ENCODE data around the gene EIF3I.

The EIF3I gene

DNA sequence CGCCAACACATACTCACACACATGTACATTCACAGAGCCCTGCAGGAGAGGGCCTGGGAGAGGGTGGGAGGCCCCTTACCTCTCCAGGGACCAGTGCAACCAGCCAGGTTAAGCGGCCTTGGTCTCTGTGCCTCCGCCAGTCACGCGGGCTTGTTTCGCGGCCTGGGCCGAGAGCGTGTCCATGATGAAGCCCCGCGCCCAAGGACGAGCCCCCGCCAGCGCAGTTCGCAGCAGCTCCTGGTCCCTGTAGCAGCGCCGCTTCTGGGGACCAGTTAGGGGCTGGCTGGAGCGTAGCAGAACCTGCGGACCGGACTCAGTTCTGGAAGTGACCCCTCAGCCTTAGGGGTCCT, 17.6 kb downstream of the EIF3I start:
- TF ChIP-seq POLR2AphosphoS5 (IDR thresholded peaks at IDR 0.05; ENCODE audit: low read depth, low read length) (no peak), POLR2A (IDR thresholded peaks at IDR 0.05; ENCODE audit: low read depth, low read length) (no peak), TAF1 (IDR thresholded peaks at IDR 0.05; ENCODE audit: borderline replicate concordance, low read depth, low read length) (no peak)
- DNase-seq (ENCODE audit: insufficient read length), result no peak
- no peak for FAIRE-seq

DNA sequence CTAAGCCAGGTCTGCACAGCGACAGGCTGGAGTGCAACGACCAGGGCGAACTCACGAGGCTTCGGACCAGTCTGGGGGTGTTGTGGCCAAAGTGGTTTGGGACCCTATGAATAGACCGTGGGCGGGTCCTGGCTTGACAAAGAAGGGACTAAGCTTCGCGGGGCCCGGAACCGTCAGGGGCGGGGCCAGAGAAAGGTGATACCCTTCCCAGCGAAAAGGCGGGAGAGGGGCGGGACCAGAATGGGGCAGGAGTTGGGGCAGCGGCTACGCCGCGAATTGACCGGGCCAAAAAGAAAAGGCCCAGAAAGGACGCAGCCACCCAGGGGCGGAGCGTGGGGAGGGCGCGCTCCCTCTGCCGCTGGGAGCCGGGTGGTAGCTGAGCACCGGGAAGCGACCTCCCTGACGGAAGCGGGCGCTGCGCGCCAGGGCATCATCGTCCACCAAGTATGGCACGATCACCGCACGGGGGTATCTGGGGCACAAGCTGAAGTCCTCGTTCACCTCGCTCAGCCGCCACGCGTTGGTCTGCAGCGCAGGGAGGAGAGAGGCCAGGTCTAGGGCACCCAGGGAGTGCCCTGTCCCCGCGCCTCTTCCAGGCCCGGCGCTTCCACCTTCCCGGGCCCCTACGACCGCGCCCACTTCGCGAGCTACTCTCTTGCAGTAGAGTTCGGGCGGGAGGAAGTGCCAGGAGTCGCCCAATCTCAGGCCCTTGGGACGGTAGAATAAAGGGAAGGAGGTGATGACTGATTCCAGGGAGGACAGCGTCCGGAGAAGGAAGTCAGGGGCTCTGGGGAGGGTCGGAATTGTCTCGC, 18.1 kb downstream of the EIF3I start:
- DNase-seq (ENCODE audit: insufficient read length) (no peak), FAIRE-seq (peak; percentile 48)
- TF ChIP-seq TAF1 (IDR thresholded peaks at IDR 0.05; ENCODE audit: borderline replicate concordance, low read depth, low read length) (no peak), POLR2AphosphoS5 (IDR thresholded peaks at IDR 0.05; ENCODE audit: low read depth, low read length) (no peak), POLR2A (IDR thresholded peaks at IDR 0.05; ENCODE audit: low read depth, low read length) (no peak)

GRCh38 chr1:32241001-32241763, 19.0 kb downstream of the EIF3I start:
- FAIRE-seq, result peak; percentile 62
- TF ChIP-seq POLR2A (IDR thresholded peaks at IDR 0.05; ENCODE audit: low read depth, low read length) (no peak), POLR2AphosphoS5 (IDR thresholded peaks at IDR 0.05; ENCODE audit: low read depth, low read length) (no peak), TAF1 (IDR thresholded peaks at IDR 0.05; ENCODE audit: borderline replicate concordance, low read depth, low read length) (no peak)
- DNase-seq (ENCODE audit: insufficient read length), result peak; percentile 60

DNA sequence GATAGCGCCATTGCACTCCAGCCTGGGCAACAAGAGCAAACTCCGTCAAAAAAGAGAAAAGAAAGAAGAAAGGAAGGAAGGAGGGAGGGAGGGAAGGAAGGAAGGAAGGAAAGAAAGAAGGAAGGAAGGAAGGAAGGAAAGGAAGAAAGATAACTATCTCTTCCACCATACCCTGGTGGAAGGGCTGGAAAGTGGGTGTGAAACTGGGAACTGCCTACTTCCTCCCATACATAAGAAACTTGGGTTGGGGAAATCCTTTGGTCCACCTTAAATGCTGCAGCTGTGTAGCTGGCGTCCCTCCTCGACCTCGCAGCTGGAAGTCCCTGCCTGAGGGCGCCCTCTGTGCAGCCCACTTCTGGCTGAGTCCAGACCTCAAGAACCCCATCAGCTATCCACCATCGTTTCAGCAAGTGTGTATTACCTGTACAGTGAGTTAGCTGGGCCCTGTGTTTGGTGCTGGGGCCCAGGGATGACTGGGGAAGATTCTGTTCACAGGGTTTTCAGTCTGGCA, 20.2 kb downstream of the EIF3I start:
- no peak for TF ChIP-seq TAF1 (IDR thresholded peaks at IDR 0.05; ENCODE audit: borderline replicate concordance, low read depth, low read length)
- TF ChIP-seq POLR2A (IDR thresholded peaks at IDR 0.05; ENCODE audit: low read depth, low read length), result no peak
- TF ChIP-seq POLR2AphosphoS5 (IDR thresholded peaks at IDR 0.05; ENCODE audit: low read depth, low read length), result no peak
- DNase-seq (ENCODE audit: insufficient read length) (no peak), FAIRE-seq (peak; percentile 53)

DNA sequence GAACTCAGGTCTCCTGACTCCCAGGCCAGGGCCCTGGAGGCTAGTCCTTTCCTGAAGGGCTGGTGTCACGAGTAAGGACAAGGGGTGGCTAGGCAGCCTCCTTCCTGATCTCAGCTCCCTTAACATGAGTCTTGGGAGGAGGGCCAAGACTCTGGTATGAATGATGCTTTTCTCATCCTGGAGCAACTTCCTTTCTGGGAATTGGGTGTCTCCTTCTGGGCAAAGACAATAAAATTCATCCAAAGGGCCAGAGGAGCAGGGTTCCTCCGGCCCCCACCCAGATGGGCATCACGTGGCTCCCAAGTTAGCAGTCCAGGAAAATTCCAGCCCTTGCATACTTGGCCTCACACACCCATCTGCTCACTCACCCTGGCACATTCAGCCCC, 24.7 kb downstream of the EIF3I start, which contains the start of gene FAM167B:
Gene FAM167B (plus strand): TSS at position 335 of the 386 bp plus-strand sequence. CDS start 200 bp downstream, outside the sequence.
- DNase-seq (ENCODE audit: insufficient read length), result no peak
- no peak for TF ChIP-seq TAF1 (IDR thresholded peaks at IDR 0.05; ENCODE audit: borderline replicate concordance, low read depth, low read length)
- no peak for TF ChIP-seq POLR2AphosphoS5 (IDR thresholded peaks at IDR 0.05; ENCODE audit: low read depth, low read length)
- no peak for TF ChIP-seq POLR2A (IDR thresholded peaks at IDR 0.05; ENCODE audit: low read depth, low read length)
- FAIRE-seq, result no peak

GRCh38 chr1:32247452-32247851, 25.2 kb downstream of the EIF3I start:
- FAIRE-seq (no peak), DNase-seq (ENCODE audit: insufficient read length) (no peak)
- no peak for TF ChIP-seq TAF1 (IDR thresholded peaks at IDR 0.05; ENCODE audit: borderline replicate concordance, low read depth, low read length)
- TF ChIP-seq POLR2A (IDR thresholded peaks at IDR 0.05; ENCODE audit: low read depth, low read length), result no peak
- TF ChIP-seq POLR2AphosphoS5 (IDR thresholded peaks at IDR 0.05; ENCODE audit: low read depth, low read length), result no peak

- TF ChIP-seq TAF1 (IDR thresholded peaks at IDR 0.05; ENCODE audit: borderline replicate concordance, low read depth, low read length), result no peak
- DNase-seq (ENCODE audit: insufficient read length), result peak; percentile 80
- FAIRE-seq, result peak; percentile 89
Observed at GRCh38 chr1:32247983-32248889, 26.0 kb downstream of the EIF3I start.

DNA sequence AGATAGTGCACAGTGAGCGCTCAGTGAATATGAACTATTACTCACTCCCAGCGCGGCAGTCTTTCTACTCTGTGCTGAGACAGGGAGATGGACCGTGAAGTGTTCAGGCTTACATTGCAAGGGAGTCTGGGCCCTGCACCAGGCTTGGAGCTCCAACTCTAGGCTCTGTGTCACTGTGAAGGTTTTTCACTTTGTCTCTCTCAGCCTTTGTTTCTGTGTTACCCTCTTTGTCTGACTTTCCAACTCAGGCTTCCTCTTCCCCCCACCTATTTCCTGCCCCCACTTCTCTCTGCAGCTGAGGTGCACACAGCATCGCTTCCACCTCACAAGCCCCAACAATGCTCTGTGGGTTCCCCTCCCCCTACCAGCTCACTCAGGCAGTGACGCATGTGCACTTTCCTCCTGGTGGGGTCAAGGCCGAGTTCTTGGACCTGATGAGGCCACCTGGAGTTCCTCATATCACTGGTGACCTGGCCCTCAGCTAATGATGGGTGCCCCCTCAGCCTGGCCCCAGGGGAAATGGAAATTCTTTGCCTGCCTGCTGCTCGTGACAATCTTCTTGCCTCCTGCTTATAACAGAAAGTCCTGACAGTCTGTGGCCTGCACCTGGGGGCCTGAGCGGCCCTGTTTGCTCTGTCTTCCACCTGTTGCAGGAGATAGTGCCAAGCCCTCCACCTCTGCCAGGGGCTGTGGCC, 27.8 kb downstream of the EIF3I start:
- DNase-seq (ENCODE audit: insufficient read length) (peak; percentile 78), FAIRE-seq (peak; percentile 97)
- TF ChIP-seq TAF1 (IDR thresholded peaks at IDR 0.05; ENCODE audit: borderline replicate concordance, low read depth, low read length), result no peak
- peak; percentile 83 for TF ChIP-seq POLR2A (IDR thresholded peaks at IDR 0.05; ENCODE audit: low read depth, low read length)
- TF ChIP-seq POLR2AphosphoS5 (IDR thresholded peaks at IDR 0.05; ENCODE audit: low read depth, low read length), result peak; percentile 88

DNA sequence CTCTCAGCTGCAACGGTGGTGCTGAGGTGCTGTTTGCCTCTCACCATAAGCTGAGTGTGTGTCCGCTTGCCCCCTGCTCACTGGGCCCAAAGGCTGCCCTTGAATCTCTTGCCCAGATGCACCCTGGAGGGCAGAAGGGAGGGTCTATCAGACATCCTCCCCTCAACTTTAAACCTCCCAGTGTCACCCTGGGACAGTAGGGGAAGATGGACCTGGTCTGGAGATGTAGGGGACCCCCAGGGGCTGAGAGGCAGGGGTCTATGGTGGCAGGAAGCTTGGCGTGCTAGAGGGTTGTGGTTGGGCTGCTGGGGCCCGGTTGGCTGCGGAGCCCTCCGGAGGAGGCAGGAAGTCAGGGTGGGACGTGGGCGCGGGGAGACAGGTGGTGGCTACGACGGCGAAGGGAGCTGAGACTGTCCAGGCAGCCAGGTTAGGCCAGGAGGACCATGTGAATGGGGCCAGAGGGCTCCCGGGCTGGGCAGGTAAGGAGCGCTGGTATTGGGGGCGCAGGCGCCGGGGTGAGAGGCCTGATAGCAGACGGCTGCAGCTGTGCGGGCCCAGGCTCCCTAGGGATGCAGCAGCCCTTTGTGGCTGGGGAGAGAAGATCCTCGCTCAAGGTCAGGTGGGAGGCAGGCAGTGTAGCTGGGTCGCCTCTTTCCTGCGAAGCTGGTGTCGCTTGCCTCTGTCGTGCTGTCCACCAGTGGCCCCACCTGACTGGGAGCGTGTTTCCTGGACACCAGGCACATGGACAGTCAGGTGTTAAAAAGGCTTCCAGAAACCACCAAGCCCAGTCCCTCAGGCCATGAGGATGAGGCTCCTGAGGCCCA, 28.9 kb downstream of the EIF3I start, which contains the start of gene LCK:
Gene LCK (plus strand): TSS at position 373 of the 824 bp plus-strand sequence. CDS start 23,065 bp downstream, outside the sequence.
- TF ChIP-seq TAF1 (IDR thresholded peaks at IDR 0.05; ENCODE audit: borderline replicate concordance, low read depth, low read length), result no peak
- TF ChIP-seq POLR2AphosphoS5 (IDR thresholded peaks at IDR 0.05; ENCODE audit: low read depth, low read length), result peak; percentile 97
- TF ChIP-seq POLR2A (IDR thresholded peaks at IDR 0.05; ENCODE audit: low read depth, low read length), result peak; percentile 94
- peak; percentile 64 for DNase-seq (ENCODE audit: insufficient read length)
- peak; percentile 87 for FAIRE-seq

All from GM12892 (cell line).